Memory B cell (primary cell): ENCODE results near the gene PLCB4.

Experiments
- ATAC-seq: fragments of 150-1000 bp; cut with Tn5 transposase; 2 replicates; pipeline ENCODE4 v1.10.0; 2021; ENCODE audit warnings: low read depth, mild to moderate bottlenecking, moderate library complexity
- DNase-seq, 2 donors: peaks; one replicate each; pipeline ENCODE4 v3.0.0; 2022; ENCODE audit warnings: low spot score in 2 of 2
- H3K27ac Mint-ChIP-seq: one replicate; pipeline ENCODE4 v1.8.0; 2022; ENCODE audit warnings: mild to moderate bottlenecking, moderate library complexity, mixed read lengths
- H3K27me3 Mint-ChIP-seq: one replicate; pipeline ENCODE4 v1.8.0; 2022; ENCODE audit warnings: mixed read lengths
- H3K36me3 Mint-ChIP-seq: one replicate; pipeline ENCODE4 v1.8.0; 2022; ENCODE audit warnings: mild to moderate bottlenecking, mixed read lengths
- H3K4me1 Mint-ChIP-seq: one replicate; pipeline ENCODE4 v1.8.0; 2022; ENCODE audit warnings: mixed read lengths
- H3K4me3 Mint-ChIP-seq: one replicate; pipeline ENCODE4 v1.8.0; 2022; ENCODE audit warnings: mild to moderate bottlenecking, moderate library complexity, mixed read lengths
- H3K9me3 Mint-ChIP-seq: one replicate; pipeline ENCODE4 v1.8.0; 2022; ENCODE audit warnings: mixed read lengths

PLCB4 gene

DNA sequence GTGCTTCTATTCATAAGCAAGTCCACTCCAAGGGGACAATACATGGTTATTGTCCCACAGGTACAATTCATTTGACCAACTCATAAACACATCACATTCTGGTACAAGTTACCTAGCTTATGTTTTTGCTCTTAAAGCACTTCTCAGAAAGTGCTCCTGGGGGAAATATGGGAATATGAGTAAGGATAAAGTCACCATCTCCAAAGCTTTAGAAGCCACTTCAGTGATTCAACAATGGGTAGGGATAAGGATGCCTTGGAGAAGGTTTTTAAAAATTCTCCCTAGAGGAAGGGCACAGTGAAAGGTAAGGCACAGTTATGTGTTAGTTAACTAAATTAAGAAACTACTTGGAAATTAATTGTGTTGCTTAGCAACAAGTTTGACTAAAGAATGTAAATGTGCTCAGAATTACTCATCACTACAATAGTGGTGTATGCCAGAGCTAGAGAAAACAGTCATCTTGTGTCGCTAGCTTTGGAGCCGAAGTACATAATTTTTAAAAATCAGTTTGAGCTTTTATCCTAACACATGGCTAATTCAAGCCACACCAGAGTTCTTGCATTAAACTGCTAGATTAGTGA is 406.0 kb downstream of the PLCB4 start:
- no peaks in the 10 kb centered on the region for H3K27me3 Mint-ChIP-seq
- DNase-seq (no peak), ATAC-seq (no peak)
- no peak overlapping the region for H3K27ac Mint-ChIP-seq
- H3K4me3 Mint-ChIP-seq: no peak overlapping the region
- no peaks in the 10 kb centered on the region for H3K4me1 Mint-ChIP-seq
- no peaks in the 10 kb centered on the region for H3K36me3 Mint-ChIP-seq
- H3K9me3 Mint-ChIP-seq: no peaks in the 10 kb centered on the region

DNA sequence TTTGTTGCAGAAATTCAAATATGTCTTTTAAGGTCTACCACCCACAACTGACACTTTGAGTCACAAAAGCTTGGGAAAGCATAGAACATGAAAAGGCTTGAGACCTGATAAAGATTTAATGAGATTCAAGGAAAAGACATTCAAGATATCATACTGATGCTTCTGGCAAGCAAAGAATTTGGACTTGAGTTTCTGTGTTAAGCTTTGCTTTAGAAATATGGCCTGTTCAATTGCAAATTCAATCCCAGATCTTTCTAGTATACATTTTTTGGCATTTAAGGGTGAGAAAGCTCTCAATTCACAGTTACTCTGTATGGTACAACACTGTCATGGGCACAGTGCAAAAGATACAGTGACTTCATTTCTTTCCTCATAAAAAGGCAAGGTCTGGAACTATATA is 406.6 kb downstream of the PLCB4 start:
- ATAC-seq (no peak), DNase-seq (no peak)
- Mint-ChIP-seq H3K4me1 (no peaks in the 10 kb centered on the region), H3K9me3 (no peaks in the 10 kb centered on the region), H3K27ac (no peak overlapping the region), H3K4me3 (no peak overlapping the region), H3K36me3 (no peaks in the 10 kb centered on the region), H3K27me3 (no peaks in the 10 kb centered on the region)

DNA sequence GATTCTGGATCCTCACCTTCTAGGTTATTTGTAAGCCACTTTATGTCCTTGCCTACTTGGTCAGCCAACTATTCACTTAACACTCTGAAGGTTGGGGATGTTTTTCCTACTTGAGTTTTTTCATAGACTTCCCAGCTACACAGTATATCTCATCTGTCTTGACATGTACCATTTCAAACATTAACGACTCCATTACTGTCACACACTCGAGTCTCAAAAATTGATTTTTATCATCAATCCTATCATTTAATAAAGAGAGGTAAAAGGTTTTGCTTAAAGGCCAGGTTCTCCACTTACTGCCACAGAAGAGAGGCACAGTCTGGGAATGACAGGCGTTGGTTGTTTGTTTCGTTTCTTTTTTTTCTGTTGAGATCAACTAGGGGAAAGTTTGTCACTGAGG is 407.3 kb downstream of the PLCB4 start:
- Mint-ChIP-seq H3K4me1 (no peaks in the 10 kb centered on the region), H3K9me3 (no peaks in the 10 kb centered on the region), H3K4me3 (no peak overlapping the region), H3K27ac (no peak overlapping the region), H3K27me3 (no peaks in the 10 kb centered on the region), H3K36me3 (no peaks in the 10 kb centered on the region)
- DNase-seq: no peak
- ATAC-seq: no peak

DNA sequence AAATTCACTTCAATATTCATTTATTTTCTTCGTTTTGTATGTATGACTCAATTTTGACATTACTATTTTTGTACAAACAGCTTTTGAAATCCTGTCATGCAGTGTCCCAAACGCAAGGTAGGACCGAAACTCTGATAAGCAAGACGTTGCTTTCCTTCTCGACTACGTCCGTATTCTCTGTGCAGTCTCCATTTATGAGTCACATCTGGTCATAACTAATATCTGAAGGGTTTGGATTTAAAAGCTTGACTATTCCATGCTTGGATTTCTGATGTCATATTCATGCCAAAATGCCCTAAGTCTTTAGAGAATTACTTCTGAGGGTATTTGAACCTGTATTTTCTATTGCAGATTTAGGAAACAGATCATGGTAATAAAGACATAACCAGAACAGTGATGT is 407.8 kb downstream of the PLCB4 start:
- ATAC-seq (no peak), DNase-seq (no peak)
- H3K4me1 Mint-ChIP-seq: no peaks in the 10 kb centered on the region
- H3K27ac Mint-ChIP-seq: no peak overlapping the region
- H3K9me3 Mint-ChIP-seq: no peaks in the 10 kb centered on the region
- no peaks in the 10 kb centered on the region for H3K27me3 Mint-ChIP-seq
- no peak overlapping the region for H3K4me3 Mint-ChIP-seq
- H3K36me3 Mint-ChIP-seq: no peaks in the 10 kb centered on the region

DNA sequence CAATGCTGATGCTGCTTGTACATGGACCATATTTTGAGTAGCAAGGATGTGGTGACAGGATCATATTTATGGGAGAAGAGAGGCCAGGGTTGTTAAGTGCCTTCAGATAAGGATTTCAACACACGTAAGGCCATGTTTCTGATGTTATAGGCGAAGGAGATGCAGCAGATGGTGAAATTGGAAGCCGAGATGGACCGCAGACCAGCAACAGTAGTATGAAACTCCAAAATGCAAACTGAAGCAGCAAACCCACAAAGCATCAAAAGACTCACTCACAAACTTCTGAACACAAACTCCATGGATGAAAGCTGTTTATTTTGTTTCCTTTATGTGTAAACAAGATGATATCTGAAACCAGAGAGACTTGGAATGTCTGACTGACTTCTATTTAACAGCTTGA is 409.9 kb downstream of the PLCB4 start:
- no peaks in the 10 kb centered on the region for H3K27me3 Mint-ChIP-seq
- DNase-seq: no peak
- no peak overlapping the region for H3K27ac Mint-ChIP-seq
- H3K36me3 Mint-ChIP-seq: no peaks in the 10 kb centered on the region
- no peaks in the 10 kb centered on the region for H3K9me3 Mint-ChIP-seq
- no peak overlapping the region for H3K4me3 Mint-ChIP-seq
- ATAC-seq: no peak
- H3K4me1 Mint-ChIP-seq: no peaks in the 10 kb centered on the region

DNA sequence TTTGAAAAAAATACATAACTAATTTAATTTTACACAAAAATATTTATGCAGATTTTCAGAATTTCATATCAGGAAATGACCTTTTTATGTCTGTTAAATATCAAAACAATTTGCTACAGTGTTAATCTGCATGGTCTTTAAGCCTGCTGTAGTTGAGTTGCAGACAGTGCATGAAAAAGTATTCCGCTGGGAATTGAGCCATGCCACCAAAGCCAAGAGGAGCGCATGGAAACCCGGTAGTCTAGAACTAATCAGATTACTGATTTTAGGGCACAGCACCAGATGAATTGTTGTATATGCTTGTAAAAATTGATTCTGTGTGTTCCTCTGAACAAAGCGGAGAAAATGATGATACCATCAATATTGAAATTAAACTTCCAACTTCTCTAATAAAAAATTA is 411.2 kb downstream of the PLCB4 start:
- no peaks in the 10 kb centered on the region for H3K27me3 Mint-ChIP-seq
- no peak for ATAC-seq
- H3K36me3 Mint-ChIP-seq: no peaks in the 10 kb centered on the region
- DNase-seq: no peak
- no peaks in the 10 kb centered on the region for H3K4me1 Mint-ChIP-seq
- H3K4me3 Mint-ChIP-seq: no peak overlapping the region
- H3K27ac Mint-ChIP-seq: no peak overlapping the region
- no peaks in the 10 kb centered on the region for H3K9me3 Mint-ChIP-seq

DNA sequence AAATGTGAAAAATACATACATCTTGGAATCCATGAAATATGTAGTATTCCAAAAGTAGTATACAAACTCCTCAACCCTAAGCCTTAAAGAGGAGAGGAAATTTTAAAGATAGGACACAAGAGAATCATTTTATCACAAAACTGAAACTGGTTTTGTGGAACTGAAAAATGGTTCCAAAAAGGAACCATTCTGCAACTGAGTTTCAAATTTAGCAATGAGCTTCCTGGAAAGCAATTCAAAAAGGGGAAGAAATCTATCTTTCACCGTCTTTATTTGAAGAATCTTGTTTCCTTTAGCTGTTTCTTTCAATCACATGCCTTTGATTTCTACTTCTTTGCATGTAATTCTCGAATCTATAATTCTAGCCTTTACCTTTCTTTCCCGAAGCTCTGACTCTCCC is 413.3 kb downstream of the PLCB4 start:
- no peak for ATAC-seq
- H3K4me1 Mint-ChIP-seq: no peaks in the 10 kb centered on the region
- H3K4me3 Mint-ChIP-seq: no peak overlapping the region
- H3K36me3 Mint-ChIP-seq: peaks cover 2% of the 10 kb centered on the region
- no peak for DNase-seq
- H3K27me3 Mint-ChIP-seq: peaks cover 2% of the 10 kb centered on the region
- peaks cover 2% of the 10 kb centered on the region for H3K9me3 Mint-ChIP-seq
- no peak overlapping the region for H3K27ac Mint-ChIP-seq

DNA sequence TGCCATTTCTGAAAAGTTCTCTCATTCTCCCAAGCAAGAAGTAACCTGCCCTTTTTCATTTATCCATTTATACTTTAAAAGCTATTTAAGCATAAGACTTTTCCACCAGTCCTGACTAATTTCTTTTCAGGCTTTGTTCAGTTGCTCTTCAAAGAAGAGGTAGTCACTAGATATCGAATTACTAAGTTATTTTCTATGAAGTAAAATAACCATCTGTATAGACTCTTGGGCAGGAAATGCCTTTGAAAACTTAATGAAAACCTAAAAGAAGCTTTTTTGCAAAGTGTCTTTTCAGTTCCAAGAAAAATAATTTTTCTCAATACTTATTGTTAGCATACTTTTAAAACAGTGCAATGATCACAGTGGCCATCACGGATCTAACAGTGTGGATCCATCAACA is 414.2 kb downstream of the PLCB4 start:
- H3K9me3 Mint-ChIP-seq: peaks cover 2% of the 10 kb centered on the region
- H3K27me3 Mint-ChIP-seq: peaks cover 2% of the 10 kb centered on the region
- DNase-seq: no peak
- no peak overlapping the region for H3K4me3 Mint-ChIP-seq
- ATAC-seq: no peak
- H3K4me1 Mint-ChIP-seq: no peaks in the 10 kb centered on the region
- H3K36me3 Mint-ChIP-seq: peaks cover 2% of the 10 kb centered on the region
- no peak overlapping the region for H3K27ac Mint-ChIP-seq

DNA sequence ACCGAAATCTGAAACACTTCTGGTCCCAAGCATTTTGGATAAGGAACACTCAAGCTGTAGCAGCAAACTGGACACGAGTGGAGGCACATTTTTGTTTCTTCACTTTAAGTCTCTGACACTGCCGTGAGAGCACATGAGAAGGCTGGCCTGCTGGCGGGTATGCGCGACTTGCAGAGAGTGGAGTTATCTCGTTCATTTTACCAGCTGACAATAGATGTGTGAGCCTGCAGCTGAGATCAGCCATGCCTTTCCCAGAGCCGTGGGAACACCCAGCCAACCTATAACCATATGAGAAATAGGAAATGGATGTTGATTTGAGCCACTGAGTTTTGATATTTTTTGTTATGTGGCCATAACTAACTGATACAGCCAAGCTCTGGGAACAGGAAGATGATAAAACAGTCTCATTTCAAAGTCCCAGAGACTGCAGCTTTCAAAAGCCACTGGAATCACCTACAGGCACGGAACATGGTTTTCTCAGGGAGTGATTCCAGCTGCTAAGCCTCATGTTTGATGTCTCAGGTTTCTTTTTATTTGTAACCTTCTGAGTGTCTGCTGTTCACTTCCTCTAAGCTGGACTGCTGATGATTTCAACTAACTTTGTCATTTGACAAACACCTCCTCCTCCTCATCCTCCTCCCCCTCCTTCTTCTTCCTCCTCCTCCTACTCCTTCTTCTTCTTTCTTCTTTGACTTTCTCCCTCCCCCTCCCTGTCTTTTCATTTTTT is 416.9 kb downstream of the PLCB4 start:
- Mint-ChIP-seq H3K27me3 (peaks cover 2% of the 10 kb centered on the region), H3K4me1 (no peaks in the 10 kb centered on the region), H3K36me3 (peaks cover 2% of the 10 kb centered on the region), H3K27ac (no peak overlapping the region), H3K4me3 (no peak overlapping the region), H3K9me3 (peaks cover 4% of the 10 kb centered on the region)
- ATAC-seq (no peak), DNase-seq (no peak)

DNA sequence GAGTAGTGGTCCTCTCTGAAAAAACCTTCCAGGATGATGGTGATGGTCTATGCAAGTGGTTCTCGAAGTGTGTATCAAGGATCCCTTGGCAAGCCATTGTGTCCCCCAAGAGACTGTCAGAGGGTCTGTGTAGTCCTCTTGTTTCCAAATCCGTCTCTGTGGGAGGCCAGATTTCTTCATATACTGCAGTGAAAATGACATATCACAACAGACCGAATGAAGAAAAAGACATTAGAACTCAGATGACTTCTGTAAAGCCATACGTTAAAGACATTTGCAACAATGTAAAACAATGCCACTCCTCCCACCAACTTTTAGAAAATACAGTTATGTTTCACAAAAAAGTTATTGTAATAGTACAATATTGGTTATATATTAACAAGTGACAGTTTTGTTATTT is 418.3 kb downstream of the PLCB4 start:
- ATAC-seq: no peak
- peaks cover 2% of the 10 kb centered on the region for H3K36me3 Mint-ChIP-seq

DNA sequence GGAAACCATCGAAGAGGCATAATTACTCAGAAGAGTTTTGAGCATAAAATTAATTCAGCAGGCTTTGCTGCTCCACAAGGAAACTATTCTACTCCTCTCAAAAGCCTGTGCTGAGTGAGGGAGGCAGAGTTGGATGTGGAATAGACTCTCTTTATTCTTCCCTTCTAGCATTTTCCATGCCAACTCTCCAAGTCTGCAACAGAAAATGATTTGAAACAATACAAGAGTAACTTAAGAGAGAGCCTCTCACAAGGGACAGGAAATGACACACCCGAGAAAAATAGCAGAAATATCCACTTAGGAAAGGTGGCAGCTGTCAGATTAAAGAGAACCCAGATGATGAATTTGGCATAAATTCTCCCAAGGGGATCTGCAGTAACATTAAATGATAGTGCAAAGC is 419.2 kb downstream of the PLCB4 start:
- peaks cover 6% of the 10 kb centered on the region for H3K9me3 Mint-ChIP-seq

More for the DNA sequence above, 418.3 kb downstream of the PLCB4 start:
- no peak for DNase-seq
- Mint-ChIP-seq H3K27ac (no peak overlapping the region), H3K27me3 (peaks cover 2% of the 10 kb centered on the region), H3K9me3 (peaks cover 4% of the 10 kb centered on the region), H3K4me3 (no peak overlapping the region), H3K4me1 (no peaks in the 10 kb centered on the region)

DNA sequence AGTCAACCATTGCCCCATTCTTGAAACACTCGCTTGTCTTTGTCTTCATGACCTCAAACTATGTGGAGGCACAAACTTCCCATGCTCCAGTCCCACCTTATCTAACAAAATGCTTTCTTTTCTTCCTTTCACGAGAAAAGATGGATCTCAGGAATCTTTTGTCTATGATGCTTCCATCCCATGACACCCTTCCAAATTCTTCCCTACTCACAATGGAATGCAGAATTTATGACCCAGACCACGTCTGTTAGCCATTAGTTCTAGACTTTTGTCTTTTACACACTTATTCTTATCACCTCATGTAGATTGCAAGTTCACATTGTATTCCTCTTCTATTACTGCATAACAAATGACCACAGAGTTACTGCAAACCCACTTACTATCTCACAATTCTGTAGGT is 421.3 kb downstream of the PLCB4 start:
- Mint-ChIP-seq H3K4me1 (no peaks in the 10 kb centered on the region), H3K9me3 (peaks cover 9% of the 10 kb centered on the region), H3K36me3 (peaks cover 2% of the 10 kb centered on the region), H3K4me3 (no peak overlapping the region), H3K27me3 (peaks cover 2% of the 10 kb centered on the region), H3K27ac (no peak overlapping the region)
- DNase-seq: no peak
- ATAC-seq: no peak

More for the DNA sequence above, 419.2 kb downstream of the PLCB4 start:
- Mint-ChIP-seq H3K4me3 (no peak overlapping the region), H3K36me3 (peaks cover 2% of the 10 kb centered on the region), H3K27me3 (peaks cover 2% of the 10 kb centered on the region), H3K27ac (no peak overlapping the region), H3K4me1 (no peaks in the 10 kb centered on the region)
- no peak for ATAC-seq
- DNase-seq: no peak

DNA sequence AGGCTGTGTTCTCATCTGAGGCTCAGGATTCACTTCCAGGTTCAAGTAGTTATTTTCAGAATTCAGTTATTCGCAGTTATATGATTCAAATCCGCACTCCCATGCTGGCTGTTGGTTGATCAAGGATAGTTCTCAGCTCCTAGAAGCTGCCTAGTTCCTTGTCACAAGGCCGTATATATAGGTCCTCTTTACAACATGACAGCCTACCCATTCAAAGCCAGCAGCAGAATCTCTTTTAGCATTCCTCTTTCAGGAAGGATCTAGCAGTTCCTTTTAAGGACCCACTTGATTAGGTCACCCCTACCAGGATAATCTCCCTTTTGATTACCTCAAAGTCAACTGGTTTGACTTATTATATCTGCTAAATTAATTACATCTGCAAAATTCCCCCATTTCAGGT is 421.7 kb downstream of the PLCB4 start:
- peaks cover 2% of the 10 kb centered on the region for H3K36me3 Mint-ChIP-seq
- H3K27ac Mint-ChIP-seq: no peak overlapping the region
- no peak for DNase-seq
- no peaks in the 10 kb centered on the region for H3K4me1 Mint-ChIP-seq
- H3K4me3 Mint-ChIP-seq: no peak overlapping the region
- H3K9me3 Mint-ChIP-seq: peaks cover 9% of the 10 kb centered on the region
- H3K27me3 Mint-ChIP-seq: peaks cover 2% of the 10 kb centered on the region
- ATAC-seq: no peak

DNA sequence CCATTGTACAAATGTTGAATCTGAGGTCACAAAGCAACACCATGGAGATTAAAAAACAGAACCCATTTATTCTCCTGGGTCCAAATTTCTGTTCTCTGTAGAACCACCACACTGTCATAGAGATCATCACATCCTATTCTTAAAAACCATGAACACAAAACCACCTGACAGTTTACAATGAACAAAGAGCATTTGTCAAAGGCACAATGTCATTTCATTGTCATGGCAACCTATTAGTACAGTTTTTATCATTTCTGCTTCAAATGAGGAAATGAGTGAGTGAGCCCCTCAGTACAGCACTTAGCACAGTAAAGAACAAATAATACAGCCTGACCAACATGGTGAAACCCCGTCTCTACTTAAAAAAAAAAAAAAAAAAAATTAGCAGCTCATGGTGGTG is 422.4 kb downstream of the PLCB4 start:
- Mint-ChIP-seq H3K4me3 (no peak overlapping the region), H3K4me1 (no peaks in the 10 kb centered on the region)
- no peak for ATAC-seq

DNA sequence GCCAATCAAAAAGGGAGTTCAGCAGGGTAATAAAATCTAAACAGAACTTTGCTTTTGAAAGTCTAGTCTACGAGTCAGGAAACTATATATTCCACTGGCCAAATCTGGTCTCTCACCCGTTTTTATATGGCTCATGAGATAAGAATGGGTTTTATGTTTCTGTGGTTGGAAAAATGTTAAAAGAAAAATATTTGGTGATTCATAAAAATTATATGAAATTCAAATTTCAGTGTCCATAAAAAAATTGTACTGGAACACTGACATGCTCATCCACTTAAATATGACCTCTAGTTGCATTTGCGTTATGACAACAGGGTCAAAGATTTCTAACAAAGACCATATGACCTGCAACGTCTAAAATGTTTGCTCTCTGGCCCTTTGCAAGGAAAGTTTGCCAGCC is 423.2 kb downstream of the PLCB4 start:
- Mint-ChIP-seq H3K27ac (no peak overlapping the region), H3K27me3 (no peaks in the 10 kb centered on the region), H3K4me1 (no peaks in the 10 kb centered on the region), H3K36me3 (no peaks in the 10 kb centered on the region), H3K9me3 (peaks cover 9% of the 10 kb centered on the region), H3K4me3 (no peak overlapping the region)
- ATAC-seq (no peak), DNase-seq (no peak)

More for the DNA sequence above, 422.4 kb downstream of the PLCB4 start:
- Mint-ChIP-seq H3K36me3 (no peaks in the 10 kb centered on the region), H3K27ac (no peak overlapping the region), H3K9me3 (peaks cover 9% of the 10 kb centered on the region), H3K27me3 (no peaks in the 10 kb centered on the region)
- no peak for DNase-seq
